ENCODE results near the gene PKP4.

DNA sequence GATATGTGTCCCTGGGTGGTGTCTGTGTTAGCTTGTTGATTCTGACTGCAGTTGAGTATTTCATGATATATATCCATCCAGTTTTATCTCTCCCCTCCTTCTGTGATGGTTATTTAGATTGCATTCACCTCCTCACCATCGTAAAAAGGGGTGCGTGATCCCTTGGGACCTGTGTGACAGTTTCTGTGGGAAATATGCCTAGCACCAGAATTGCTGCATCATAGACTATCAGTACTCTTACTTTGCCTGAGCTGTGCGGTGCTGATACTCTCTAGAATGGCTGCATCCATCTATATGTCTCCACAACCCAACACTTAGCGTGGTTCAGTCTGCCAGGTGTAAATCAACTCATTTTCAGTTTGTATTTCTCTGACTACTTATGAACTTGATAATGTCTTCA lies 34.3 kb downstream of the PKP4 start:
- TF ChIP-seq SAP30 (IDR thresholded peaks at IDR 0.05; ENCODE audit: borderline replicate concordance, insufficient read depth, low read depth, low read length, poor library complexity, severe bottlenecking) (no peak), JUND (IDR thresholded peaks at IDR 0.05; ENCODE audit: borderline replicate concordance, low read depth, low read length) (no peak), JUND (tag; IDR thresholded peaks at IDR 0.05; ENCODE audit: borderline replicate concordance, low read depth, low read length) (no peak), HNRNPK (IDR thresholded peaks at IDR 0.05; ENCODE audit: low read depth, low read length, poor library complexity, severe bottlenecking) (no peak), RB1 (IDR thresholded peaks at IDR 0.05; ENCODE audit: low read depth) (no peak), HCFC1 (IDR thresholded peaks at IDR 0.05; ENCODE audit: low read depth, low read length) (no peak), HDAC3 (IDR thresholded peaks at IDR 0.05; ENCODE audit: borderline replicate concordance, partially characterized antibody) (no peak), ZFX (CRISPR knock-in tag; IDR thresholded peaks at IDR 0.05) (no peak)
- TF ChIP-seq, protein P1, sequence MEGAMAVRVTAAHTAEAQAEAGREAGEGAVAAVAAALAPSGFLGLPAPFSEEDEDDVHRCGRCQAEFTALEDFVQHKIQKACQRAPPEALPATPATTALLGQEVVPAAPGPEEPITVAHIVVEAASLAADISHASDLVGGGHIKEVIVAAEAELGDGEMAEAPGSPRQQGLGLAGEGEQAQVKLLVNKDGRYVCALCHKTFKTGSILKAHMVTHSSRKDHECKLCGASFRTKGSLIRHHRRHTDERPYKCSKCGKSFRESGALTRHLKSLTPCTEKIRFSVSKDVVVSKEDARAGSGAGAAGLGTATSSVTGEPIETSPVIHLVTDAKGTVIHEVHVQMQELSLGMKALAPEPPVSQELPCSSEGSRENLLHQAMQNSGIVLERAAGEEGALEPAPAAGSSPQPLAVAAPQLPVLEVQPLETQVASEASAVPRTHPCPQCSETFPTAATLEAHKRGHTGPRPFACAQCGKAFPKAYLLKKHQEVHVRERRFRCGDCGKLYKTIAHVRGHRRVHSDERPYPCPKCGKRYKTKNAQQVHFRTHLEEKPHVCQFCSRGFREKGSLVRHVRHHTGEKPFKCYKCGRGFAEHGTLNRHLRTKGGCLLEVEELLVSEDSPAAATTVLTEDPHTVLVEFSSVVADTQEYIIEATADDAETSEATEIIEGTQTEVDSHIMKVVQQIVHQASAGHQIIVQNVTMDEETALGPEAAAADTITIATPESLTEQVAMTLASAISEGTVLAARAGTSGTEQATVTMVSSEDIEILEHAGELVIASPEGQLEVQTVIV (CRISPR knock-in tag; IDR thresholded peaks at IDR 0.05; ENCODE audit: borderline replicate concordance): no peak
- TF ChIP-seq, protein P2, sequence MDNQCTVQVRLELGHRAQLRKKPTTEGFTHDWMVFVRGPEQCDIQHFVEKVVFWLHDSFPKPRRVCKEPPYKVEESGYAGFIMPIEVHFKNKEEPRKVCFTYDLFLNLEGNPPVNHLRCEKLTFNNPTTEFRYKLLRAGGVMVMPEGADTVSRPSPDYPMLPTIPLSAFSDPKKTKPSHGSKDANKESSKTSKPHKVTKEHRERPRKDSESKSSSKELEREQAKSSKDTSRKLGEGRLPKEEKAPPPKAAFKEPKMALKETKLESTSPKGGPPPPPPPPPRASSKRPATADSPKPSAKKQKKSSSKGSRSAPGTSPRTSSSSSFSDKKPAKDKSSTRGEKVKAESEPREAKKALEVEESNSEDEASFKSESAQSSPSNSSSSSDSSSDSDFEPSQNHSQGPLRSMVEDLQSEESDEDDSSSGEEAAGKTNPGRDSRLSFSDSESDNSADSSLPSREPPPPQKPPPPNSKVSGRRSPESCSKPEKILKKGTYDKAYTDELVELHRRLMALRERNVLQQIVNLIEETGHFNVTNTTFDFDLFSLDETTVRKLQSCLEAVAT (IDR thresholded peaks at IDR 0.05): no peak
- TF ChIP-seq, protein P3, sequence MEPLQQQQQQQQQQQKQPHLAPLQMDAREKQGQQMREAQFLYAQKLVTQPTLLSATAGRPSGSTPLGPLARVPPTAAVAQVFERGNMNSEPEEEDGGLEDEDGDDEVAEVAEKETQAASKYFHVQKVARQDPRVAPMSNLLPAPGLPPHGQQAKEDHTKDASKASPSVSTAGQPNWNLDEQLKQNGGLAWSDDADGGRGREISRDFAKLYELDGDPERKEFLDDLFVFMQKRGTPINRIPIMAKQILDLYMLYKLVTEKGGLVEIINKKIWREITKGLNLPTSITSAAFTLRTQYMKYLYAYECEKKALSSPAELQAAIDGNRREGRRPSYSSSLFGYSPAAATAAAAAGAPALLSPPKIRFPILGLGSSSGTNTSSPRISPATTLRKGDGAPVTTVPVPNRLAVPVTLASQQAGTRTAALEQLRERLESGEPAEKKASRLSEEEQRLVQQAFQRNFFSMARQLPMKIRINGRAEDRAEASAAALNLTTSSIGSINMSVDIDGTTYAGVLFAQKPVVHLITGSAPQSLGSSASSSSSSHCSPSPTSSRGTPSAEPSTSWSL (CRISPR knock-in tag; IDR thresholded peaks at IDR 0.05; ENCODE audit: borderline replicate concordance): no peak
- TF ChIP-seq, protein P4, sequence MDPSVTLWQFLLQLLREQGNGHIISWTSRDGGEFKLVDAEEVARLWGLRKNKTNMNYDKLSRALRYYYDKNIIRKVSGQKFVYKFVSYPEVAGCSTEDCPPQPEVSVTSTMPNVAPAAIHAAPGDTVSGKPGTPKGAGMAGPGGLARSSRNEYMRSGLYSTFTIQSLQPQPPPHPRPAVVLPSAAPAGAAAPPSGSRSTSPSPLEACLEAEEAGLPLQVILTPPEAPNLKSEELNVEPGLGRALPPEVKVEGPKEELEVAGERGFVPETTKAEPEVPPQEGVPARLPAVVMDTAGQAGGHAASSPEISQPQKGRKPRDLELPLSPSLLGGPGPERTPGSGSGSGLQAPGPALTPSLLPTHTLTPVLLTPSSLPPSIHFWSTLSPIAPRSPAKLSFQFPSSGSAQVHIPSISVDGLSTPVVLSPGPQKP (CRISPR knock-in tag; IDR thresholded peaks at IDR 0.05): no peak
